ENCODE data around the gene PNMA8A.

The PNMA8A gene

DNA sequence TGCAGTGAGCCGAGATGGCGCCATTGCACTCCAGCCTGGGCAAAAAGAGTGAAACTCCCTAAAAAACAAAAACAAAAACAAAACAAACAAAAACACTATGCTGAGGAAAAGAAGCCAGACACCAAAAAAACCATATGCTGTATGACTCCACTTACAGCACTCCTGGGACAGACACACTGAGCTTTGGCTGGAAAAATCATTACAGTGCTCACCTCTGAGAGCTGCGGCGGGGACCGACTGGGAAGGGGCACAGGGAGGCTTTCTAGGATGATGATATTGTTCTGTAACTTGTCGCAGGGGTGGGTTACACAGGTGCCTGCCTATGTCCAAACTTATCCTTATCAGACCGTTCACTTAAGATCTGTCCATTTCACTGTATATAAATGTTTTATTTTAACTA, 7.8 kb downstream of the PNMA8A start:
- Histone ChIP-seq H3K4me3 (ENCODE audit: low read depth, low read length, poor library complexity, severe bottlenecking) (no peak overlapping the region), H3K27ac (ENCODE audit: low read depth, low read length, poor library complexity, severe bottlenecking) (no peak overlapping the region), H2AFZ (ENCODE audit: low read length) (no peak overlapping the region), H3K27me3 (ENCODE audit: insufficient read depth, low read length) (0 out of 2 replicates have a peak, but pooled peaks cover 10% of the 10 kb centered on the region), H3K4me1 (ENCODE audit: insufficient read depth, low read length, severe bottlenecking) (no peaks in the 10 kb centered on the region), H3K79me2 (ENCODE audit: insufficient read depth, low read length) (no peaks in the 10 kb centered on the region), H3K36me3 (ENCODE audit: insufficient read depth, low read length) (no peaks in the 10 kb centered on the region), H4K20me1 (ENCODE audit: insufficient read depth, low read length) (no peaks in the 10 kb centered on the region), H3K9ac (ENCODE audit: low read length) (no peak overlapping the region), H3K9me2 (ENCODE audit: low read depth, low read length) (no peaks in the 10 kb centered on the region), H3K9me3 (ENCODE audit: low read length) (no peaks in the 10 kb centered on the region), H3F3A (ENCODE audit: insufficient read depth, low read length) (no peaks in the 10 kb centered on the region), H3K4me2 (ENCODE audit: low read length) (no peak overlapping the region)
- TF ChIP-seq, protein P1, sequence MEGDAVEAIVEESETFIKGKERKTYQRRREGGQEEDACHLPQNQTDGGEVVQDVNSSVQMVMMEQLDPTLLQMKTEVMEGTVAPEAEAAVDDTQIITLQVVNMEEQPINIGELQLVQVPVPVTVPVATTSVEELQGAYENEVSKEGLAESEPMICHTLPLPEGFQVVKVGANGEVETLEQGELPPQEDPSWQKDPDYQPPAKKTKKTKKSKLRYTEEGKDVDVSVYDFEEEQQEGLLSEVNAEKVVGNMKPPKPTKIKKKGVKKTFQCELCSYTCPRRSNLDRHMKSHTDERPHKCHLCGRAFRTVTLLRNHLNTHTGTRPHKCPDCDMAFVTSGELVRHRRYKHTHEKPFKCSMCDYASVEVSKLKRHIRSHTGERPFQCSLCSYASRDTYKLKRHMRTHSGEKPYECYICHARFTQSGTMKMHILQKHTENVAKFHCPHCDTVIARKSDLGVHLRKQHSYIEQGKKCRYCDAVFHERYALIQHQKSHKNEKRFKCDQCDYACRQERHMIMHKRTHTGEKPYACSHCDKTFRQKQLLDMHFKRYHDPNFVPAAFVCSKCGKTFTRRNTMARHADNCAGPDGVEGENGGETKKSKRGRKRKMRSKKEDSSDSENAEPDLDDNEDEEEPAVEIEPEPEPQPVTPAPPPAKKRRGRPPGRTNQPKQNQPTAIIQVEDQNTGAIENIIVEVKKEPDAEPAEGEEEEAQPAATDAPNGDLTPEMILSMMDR (IDR thresholded peaks at IDR 0.05; ENCODE audit: low read length), result no peak
- TF ChIP-seq EZH2 (IDR thresholded peaks at IDR 0.05; ENCODE audit: borderline replicate concordance, low read length), result no peak

DNA sequence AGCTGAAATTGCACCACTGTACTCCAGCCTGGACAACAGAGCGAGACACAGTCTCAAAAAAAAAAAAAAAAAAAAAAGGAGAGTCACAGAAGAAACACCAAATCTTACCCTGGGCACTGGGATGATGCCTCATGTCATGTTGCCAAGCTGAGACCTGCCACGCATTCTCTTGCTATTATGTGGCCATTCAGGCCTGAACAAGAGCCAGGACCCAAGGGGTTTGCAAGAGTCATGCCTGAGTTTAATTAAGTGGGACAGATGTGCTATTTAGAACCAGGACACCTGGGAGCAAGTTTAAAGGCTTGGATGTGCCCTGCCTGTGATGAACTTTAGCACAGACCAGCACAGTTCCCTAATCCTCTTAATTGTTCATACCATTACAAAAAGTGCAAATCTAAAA, 9.8 kb downstream of the PNMA8A start:
- Histone ChIP-seq H3K9me3 (ENCODE audit: low read length) (no peaks in the 10 kb centered on the region), H3K79me2 (ENCODE audit: insufficient read depth, low read length) (no peaks in the 10 kb centered on the region), H3K9me2 (ENCODE audit: low read depth, low read length) (no peaks in the 10 kb centered on the region), H3K4me1 (ENCODE audit: insufficient read depth, low read length, severe bottlenecking) (no peaks in the 10 kb centered on the region), H4K20me1 (ENCODE audit: insufficient read depth, low read length) (no peaks in the 10 kb centered on the region), H3F3A (ENCODE audit: insufficient read depth, low read length) (no peaks in the 10 kb centered on the region), H3K27me3 (ENCODE audit: insufficient read depth, low read length) (no peaks in the 10 kb centered on the region), H2AFZ (ENCODE audit: low read length) (no peak overlapping the region), H3K36me3 (ENCODE audit: insufficient read depth, low read length) (no peaks in the 10 kb centered on the region), H3K4me3 (ENCODE audit: low read depth, low read length, poor library complexity, severe bottlenecking) (no peak overlapping the region), H3K27ac (ENCODE audit: low read depth, low read length, poor library complexity, severe bottlenecking) (no peak overlapping the region), H3K4me2 (ENCODE audit: low read length) (no peak overlapping the region), H3K9ac (ENCODE audit: low read length) (no peak overlapping the region)
- no peak for TF ChIP-seq EZH2 (IDR thresholded peaks at IDR 0.05; ENCODE audit: borderline replicate concordance, low read length)
- TF ChIP-seq, protein P1 (IDR thresholded peaks at IDR 0.05; ENCODE audit: low read length), result no peak

DNA sequence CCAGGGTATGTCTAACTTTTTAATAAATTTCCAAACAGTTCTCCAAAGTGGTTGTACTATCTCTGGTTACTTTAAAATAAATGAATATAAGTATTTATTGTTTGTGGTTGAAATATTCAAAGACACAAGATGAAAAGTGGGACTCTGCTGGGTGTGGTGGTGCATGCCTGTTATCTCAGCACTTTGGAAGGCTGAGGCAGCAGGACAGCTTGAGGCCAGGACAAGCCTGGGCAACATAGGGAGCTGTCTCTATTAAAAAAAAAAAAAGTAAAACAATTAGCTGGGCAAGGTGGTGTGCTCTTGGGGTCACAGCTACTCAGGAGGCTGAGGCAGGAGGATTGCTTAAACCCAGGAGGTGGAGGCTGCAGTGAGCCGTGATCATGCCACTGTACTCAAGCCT, 10.4 kb downstream of the PNMA8A start:
- Histone ChIP-seq H3K27me3 (ENCODE audit: insufficient read depth, low read length) (no peaks in the 10 kb centered on the region), H3K9me2 (ENCODE audit: low read depth, low read length) (no peaks in the 10 kb centered on the region), H2AFZ (ENCODE audit: low read length) (no peak overlapping the region), H3F3A (ENCODE audit: insufficient read depth, low read length) (no peaks in the 10 kb centered on the region), H3K9ac (ENCODE audit: low read length) (no peak overlapping the region), H3K4me3 (ENCODE audit: low read depth, low read length, poor library complexity, severe bottlenecking) (no peak overlapping the region), H4K20me1 (ENCODE audit: insufficient read depth, low read length) (no peaks in the 10 kb centered on the region), H3K36me3 (ENCODE audit: insufficient read depth, low read length) (no peaks in the 10 kb centered on the region), H3K79me2 (ENCODE audit: insufficient read depth, low read length) (no peaks in the 10 kb centered on the region), H3K4me1 (ENCODE audit: insufficient read depth, low read length, severe bottlenecking) (no peaks in the 10 kb centered on the region), H3K9me3 (ENCODE audit: low read length) (no peaks in the 10 kb centered on the region), H3K4me2 (ENCODE audit: low read length) (no peak overlapping the region), H3K27ac (ENCODE audit: low read depth, low read length, poor library complexity, severe bottlenecking) (no peak overlapping the region)
- TF ChIP-seq, protein P1 (IDR thresholded peaks at IDR 0.05; ENCODE audit: low read length), result no peak
- TF ChIP-seq EZH2 (IDR thresholded peaks at IDR 0.05; ENCODE audit: borderline replicate concordance, low read length), result no peak
